Measurements from ENCODE around the gene SDHAF3.

DNA sequence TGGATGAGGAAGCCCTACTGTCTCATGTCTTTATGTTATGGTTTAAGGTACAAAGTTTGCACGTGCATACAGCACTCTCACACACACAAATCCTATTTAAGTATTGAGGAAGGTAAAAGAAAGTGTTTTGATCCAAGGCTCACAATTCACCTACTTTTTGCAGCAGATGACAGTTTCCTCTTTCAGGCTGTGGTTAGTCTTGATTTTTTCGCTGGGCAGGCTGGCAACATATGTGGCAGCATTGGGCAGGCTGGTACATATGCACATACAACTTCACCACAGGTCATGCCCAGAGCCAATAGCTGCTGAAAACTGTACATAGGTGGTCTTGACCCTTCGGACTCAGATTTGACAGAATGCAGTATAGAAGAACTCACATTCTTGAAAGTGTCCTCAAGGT lies 29.1 kb upstream of the SDHAF3 start:
- TF ChIP-seq POLR2A (IDR thresholded peaks at IDR 0.05) (no peak), CTCF (IDR thresholded peaks at IDR 0.05) (no peak)

Measured in right lobe of liver (tissue), 4 donors.